ENCODE results near the gene NKAIN2.
"Not testable (repeated sequence)": the region's sequence is repeated elsewhere in the genome, so short reads cannot be mapped to it uniquely, and the experiment has no call there.

The NKAIN2 gene

DNA sequence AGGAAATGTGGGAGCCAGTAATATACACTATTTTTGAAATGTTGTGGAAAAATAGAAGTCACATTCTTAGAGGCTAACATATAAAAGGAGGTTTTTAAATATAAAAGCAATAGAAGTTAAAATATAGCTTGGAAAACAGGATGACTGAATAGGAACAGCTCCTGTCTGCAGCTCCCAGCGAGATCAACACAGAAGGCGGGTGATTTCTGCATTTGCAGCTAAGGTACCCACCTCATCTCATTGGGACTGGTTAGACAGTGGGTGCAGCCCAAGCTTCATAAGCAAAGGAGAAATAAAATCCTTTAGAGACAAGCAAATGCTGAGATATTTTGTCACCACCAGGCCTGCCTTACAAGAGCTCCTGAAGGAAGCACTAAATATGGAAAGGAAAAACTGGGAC, 434.7 kb downstream of the NKAIN2 start:
- not testable (repeated sequence) for H3K9me3 ChIP-seq (ENCODE audit: control insufficient read depth in 2 of 2, low read length in 2 of 2); H3K4me1 ChIP-seq (ENCODE audit: control insufficient read depth, insufficient read depth, low read length); H3K4me3 ChIP-seq (ENCODE audit: low read length in 2 of 2); H3K27ac ChIP-seq (ENCODE audit: low read length); H3K9ac ChIP-seq (ENCODE audit: low read length in 2 of 2); H3K36me3 ChIP-seq (ENCODE audit: control insufficient read depth in 2 of 2, insufficient read depth in 2 of 2, low read length in 2 of 2); H3K27me3 ChIP-seq (ENCODE audit: control insufficient read depth in 1 of 2, insufficient read depth in 2 of 2, low read length in 2 of 2)

DNA sequence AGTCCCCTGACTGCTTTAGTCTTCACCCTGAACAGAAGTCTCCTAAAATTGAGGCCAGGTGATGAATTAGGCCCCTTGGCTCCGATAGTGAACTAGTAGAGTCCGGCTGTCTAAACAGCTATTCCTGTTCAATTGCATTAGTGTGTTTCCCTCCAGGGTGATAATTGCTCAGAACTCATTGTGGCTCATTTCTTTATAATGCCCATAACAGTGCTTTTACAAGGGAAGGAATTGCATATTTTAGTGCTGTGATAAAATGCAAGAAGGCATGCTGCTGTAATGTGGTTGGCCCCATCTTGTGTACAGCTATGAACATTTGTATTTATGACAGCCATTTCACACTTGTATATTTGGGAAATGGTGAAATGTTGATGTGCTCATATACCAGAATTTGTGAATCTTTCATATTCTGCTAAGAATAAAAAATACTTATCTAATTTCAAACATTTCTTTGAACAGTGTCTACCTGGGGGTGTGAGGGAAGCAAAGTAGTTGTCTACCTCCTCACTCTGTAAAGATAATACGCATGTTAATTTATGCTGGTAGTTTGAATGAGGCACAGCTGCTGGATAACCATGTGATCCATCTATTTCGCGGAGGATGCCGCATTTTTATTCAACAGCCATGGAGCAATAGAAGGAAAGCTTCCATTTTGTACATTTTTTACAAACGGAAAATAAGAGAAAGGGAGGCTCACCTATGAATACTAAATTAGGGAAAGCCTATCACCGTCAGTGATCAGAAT, 451.4 kb downstream of the NKAIN2 start:
- no peaks in the 10 kb centered on the region for H3K9me3 ChIP-seq (ENCODE audit: control insufficient read depth in 2 of 2, low read length in 2 of 2)
- H3K4me1 ChIP-seq (ENCODE audit: control insufficient read depth, insufficient read depth, low read length) = no peaks in the 10 kb centered on the region

DNA sequence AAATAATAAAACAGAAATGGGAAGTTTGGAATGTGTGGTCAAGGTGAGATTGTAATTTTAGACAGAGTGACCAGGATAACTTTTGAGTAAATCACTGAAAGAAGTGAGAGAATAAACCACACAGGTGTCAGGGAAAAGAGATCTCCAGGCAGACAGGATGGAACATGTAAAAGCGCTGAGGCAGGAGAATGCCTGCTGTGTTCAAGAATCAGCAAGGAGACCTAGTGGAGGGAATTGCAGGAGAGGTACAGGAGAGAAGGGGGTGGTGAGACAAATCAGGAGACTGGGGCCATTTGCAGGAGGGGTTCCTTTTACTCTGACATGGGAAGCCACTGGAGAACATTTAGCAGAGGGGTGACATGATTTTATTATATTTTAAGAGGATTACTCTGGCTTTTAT, 456.7 kb downstream of the NKAIN2 start:
- Histone ChIP-seq H3K9me3 (ENCODE audit: control insufficient read depth in 2 of 2, low read length in 2 of 2) (no peaks in the 10 kb centered on the region), H3K27me3 (ENCODE audit: control insufficient read depth in 1 of 2, insufficient read depth in 2 of 2, low read length in 2 of 2) (no peaks in the 10 kb centered on the region), H3K4me3 (ENCODE audit: low read length in 2 of 2) (no peak overlapping the region), H3K4me1 (ENCODE audit: control insufficient read depth, insufficient read depth, low read length) (no peaks in the 10 kb centered on the region), H3K36me3 (ENCODE audit: control insufficient read depth in 2 of 2, insufficient read depth in 2 of 2, low read length in 2 of 2) (no peaks in the 10 kb centered on the region), H3K9ac (ENCODE audit: low read length in 2 of 2) (no peak overlapping the region), H3K27ac (ENCODE audit: low read length) (no peak overlapping the region)

More for the DNA sequence above, 451.4 kb downstream of the NKAIN2 start:
- no peak overlapping the region for H3K27ac ChIP-seq (ENCODE audit: low read length)
- no peak overlapping the region for H3K4me3 ChIP-seq (ENCODE audit: low read length in 2 of 2)
- no peaks in the 10 kb centered on the region for H3K27me3 ChIP-seq (ENCODE audit: control insufficient read depth in 1 of 2, insufficient read depth in 2 of 2, low read length in 2 of 2)
- no peak overlapping the region for H3K9ac ChIP-seq (ENCODE audit: low read length in 2 of 2)
- no peaks in the 10 kb centered on the region for H3K36me3 ChIP-seq (ENCODE audit: control insufficient read depth in 2 of 2, insufficient read depth in 2 of 2, low read length in 2 of 2)

DNA sequence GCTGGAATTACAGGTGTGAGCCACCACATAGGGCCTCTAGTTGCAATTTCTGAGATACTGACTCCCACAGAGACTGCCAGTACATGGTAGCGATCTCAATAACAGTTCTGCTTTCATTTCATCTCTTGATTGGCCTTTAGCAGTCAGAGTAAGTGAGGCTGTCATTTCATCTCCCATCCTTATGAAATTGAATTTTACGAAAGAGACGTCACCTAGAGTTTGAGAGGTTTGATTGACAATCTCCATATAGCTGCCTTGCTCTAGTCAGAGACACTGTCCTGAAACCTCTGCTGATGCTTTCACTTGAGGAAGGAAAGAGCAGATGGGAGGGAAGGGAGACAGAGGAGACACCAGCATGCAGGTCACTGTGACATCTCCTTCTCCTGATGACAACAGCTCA, 466.1 kb downstream of the NKAIN2 start:
- H3K36me3 ChIP-seq (ENCODE audit: control insufficient read depth in 2 of 2, insufficient read depth in 2 of 2, low read length in 2 of 2) = no peaks in the 10 kb centered on the region
- H3K9me3 ChIP-seq (ENCODE audit: control insufficient read depth in 2 of 2, low read length in 2 of 2) = peaks cover 0 to 3% of the 10 kb centered on the region in 2 donors
- no peaks in the 10 kb centered on the region for H3K27me3 ChIP-seq (ENCODE audit: control insufficient read depth in 1 of 2, insufficient read depth in 2 of 2, low read length in 2 of 2)
- H3K4me3 ChIP-seq (ENCODE audit: low read length in 2 of 2) = no peak overlapping the region
- no peaks in the 10 kb centered on the region for H3K4me1 ChIP-seq (ENCODE audit: control insufficient read depth, insufficient read depth, low read length)
- H3K9ac ChIP-seq (ENCODE audit: low read length in 2 of 2) = no peak overlapping the region
- no peak overlapping the region for H3K27ac ChIP-seq (ENCODE audit: low read length)

DNA sequence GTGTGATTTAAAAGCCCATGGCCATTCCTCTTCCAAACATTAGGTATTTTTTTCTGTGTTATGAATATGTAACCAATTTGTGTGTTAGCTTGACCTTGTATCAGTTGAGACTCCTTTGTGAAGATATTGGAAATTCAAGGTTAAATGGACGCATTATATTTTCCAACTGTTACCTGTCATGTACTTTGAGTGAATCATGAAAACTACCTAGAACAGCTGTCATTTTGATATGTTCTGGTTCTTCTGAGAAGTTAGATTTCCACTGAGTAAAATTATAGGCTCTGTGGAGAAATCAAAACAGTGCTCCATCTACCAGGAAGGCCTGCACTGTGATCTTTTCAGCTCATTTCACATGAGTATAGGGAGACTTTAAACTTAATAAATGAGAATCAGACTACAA, 470.0 kb downstream of the NKAIN2 start:
- H3K27ac ChIP-seq (ENCODE audit: low read length) = no peak overlapping the region
- H3K4me1 ChIP-seq (ENCODE audit: control insufficient read depth, insufficient read depth, low read length) = no peaks in the 10 kb centered on the region
- H3K4me3 ChIP-seq (ENCODE audit: low read length in 2 of 2) = no peak overlapping the region
- no peaks in the 10 kb centered on the region for H3K27me3 ChIP-seq (ENCODE audit: control insufficient read depth in 1 of 2, insufficient read depth in 2 of 2, low read length in 2 of 2)
- H3K9ac ChIP-seq (ENCODE audit: low read length in 2 of 2) = no peak overlapping the region
- peaks cover 0 to 3% of the 10 kb centered on the region in 2 donors for H3K9me3 ChIP-seq (ENCODE audit: control insufficient read depth in 2 of 2, low read length in 2 of 2)
- no peaks in the 10 kb centered on the region for H3K36me3 ChIP-seq (ENCODE audit: control insufficient read depth in 2 of 2, insufficient read depth in 2 of 2, low read length in 2 of 2)

DNA sequence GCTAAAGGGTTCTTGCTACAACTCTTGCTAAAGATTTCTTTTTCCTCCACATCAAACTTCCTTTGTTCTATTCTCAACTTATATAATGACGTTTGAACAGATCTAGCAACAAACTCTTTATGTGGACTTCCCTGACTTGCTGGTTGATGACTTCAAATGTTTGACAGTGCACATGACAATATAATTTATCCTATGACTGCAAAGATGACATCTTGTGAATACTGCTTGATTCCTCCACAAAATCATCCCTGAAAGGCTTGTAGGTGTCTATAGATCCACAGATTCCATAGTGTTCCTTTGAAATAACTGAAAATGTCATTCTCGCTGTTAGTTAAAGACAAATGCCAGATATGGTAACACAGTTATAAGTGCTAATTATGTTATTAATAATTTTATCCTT, 478.9 kb downstream of the NKAIN2 start:
- Histone ChIP-seq H3K9me3 (ENCODE audit: control insufficient read depth in 2 of 2, low read length in 2 of 2) (no peaks in the 10 kb centered on the region), H3K27ac (ENCODE audit: low read length) (no peak overlapping the region), H3K4me3 (ENCODE audit: low read length in 2 of 2) (no peak overlapping the region), H3K4me1 (ENCODE audit: control insufficient read depth, insufficient read depth, low read length) (no peaks in the 10 kb centered on the region), H3K27me3 (ENCODE audit: control insufficient read depth in 1 of 2, insufficient read depth in 2 of 2, low read length in 2 of 2) (no peaks in the 10 kb centered on the region), H3K9ac (ENCODE audit: low read length in 2 of 2) (no peak overlapping the region), H3K36me3 (ENCODE audit: control insufficient read depth in 2 of 2, insufficient read depth in 2 of 2, low read length in 2 of 2) (no peaks in the 10 kb centered on the region)

DNA sequence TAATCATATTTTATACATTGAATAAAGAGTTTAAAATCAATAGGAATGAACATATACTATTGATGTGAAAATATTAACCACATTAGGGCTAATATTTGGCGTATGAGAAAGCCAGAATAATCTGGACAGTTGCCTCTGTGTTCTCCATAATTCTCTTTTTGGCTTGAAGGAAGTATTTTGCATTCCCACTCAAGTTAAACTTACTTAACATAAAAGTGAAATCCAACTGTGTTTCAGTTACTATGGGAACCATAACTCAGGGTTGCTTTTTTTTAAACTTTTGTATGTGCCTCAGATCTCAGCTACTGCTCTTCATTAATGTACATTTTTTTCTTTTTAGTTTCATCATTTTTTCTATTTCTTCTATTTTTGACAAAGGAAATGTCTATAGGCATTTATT, 479.8 kb downstream of the NKAIN2 start:
- H3K4me1 ChIP-seq (ENCODE audit: control insufficient read depth, insufficient read depth, low read length) = no peaks in the 10 kb centered on the region
- H3K4me3 ChIP-seq (ENCODE audit: low read length in 2 of 2) = no peak overlapping the region
- H3K27ac ChIP-seq (ENCODE audit: low read length) = no peak overlapping the region
- no peak overlapping the region for H3K9ac ChIP-seq (ENCODE audit: low read length in 2 of 2)
- no peaks in the 10 kb centered on the region for H3K36me3 ChIP-seq (ENCODE audit: control insufficient read depth in 2 of 2, insufficient read depth in 2 of 2, low read length in 2 of 2)
- H3K9me3 ChIP-seq (ENCODE audit: control insufficient read depth in 2 of 2, low read length in 2 of 2) = no peaks in the 10 kb centered on the region
- no peaks in the 10 kb centered on the region for H3K27me3 ChIP-seq (ENCODE audit: control insufficient read depth in 1 of 2, insufficient read depth in 2 of 2, low read length in 2 of 2)

DNA sequence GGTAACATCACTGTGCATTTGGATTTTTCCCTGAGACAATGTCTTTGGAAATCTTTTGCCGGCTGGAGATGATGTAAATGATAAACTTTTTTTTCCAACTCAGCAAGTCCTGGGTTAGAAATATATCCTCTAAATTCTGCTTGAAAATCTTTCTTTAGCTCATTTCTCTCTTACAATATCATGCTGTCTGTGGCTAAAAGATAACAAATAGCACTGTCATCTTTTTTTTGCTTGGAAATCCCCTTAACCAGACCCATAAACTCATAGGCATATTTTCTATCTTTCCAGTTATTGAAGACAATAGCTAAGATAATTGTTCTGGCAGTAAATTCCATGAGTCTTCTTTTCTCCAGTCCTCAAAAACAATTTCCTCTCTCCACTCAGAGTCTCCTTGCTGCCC, 481.5 kb downstream of the NKAIN2 start:
- H3K9me3 ChIP-seq (ENCODE audit: control insufficient read depth in 2 of 2, low read length in 2 of 2) = no peaks in the 10 kb centered on the region
- no peaks in the 10 kb centered on the region for H3K27me3 ChIP-seq (ENCODE audit: control insufficient read depth in 1 of 2, insufficient read depth in 2 of 2, low read length in 2 of 2)
- H3K4me1 ChIP-seq (ENCODE audit: control insufficient read depth, insufficient read depth, low read length) = no peaks in the 10 kb centered on the region
- no peaks in the 10 kb centered on the region for H3K36me3 ChIP-seq (ENCODE audit: control insufficient read depth in 2 of 2, insufficient read depth in 2 of 2, low read length in 2 of 2)
- H3K4me3 ChIP-seq (ENCODE audit: low read length in 2 of 2) = no peak overlapping the region
- H3K9ac ChIP-seq (ENCODE audit: low read length in 2 of 2) = no peak overlapping the region
- no peak overlapping the region for H3K27ac ChIP-seq (ENCODE audit: low read length)

DNA sequence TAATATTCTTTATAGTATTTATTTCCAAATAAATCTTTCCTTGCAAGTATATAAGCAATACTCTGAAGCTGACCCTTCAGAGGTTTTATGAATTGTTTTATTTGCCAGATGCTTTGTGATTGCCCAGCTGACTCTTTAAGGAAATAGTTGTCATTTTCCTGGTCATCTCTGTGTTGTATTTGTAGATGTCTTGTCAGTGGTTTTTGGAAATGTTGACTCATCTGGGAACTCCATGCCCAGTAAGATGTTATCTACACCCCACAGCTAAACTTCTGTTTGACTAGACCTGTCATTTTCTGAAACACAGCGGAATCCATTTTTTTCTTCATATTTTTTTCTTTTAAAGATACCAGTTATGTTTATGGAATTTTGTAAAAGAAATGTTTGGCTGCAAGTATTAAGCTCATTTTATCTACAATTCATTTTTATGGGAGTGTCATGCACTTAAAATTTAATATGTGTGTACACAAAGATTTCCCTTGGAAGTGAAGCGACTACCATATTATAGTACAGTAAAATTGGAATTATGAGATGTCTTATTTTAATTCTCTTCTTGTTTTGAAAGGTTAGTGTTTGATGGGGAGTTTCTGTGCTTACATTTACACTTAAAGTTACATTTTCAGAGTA, 491.0 kb downstream of the NKAIN2 start:
- Histone ChIP-seq H3K4me3 (ENCODE audit: low read length in 2 of 2) (no peak overlapping the region), H3K9me3 (ENCODE audit: control insufficient read depth in 2 of 2, low read length in 2 of 2) (no peaks in the 10 kb centered on the region), H3K36me3 (ENCODE audit: control insufficient read depth in 2 of 2, insufficient read depth in 2 of 2, low read length in 2 of 2) (no peaks in the 10 kb centered on the region), H3K9ac (ENCODE audit: low read length in 2 of 2) (no peak overlapping the region), H3K27ac (ENCODE audit: low read length) (no peak overlapping the region), H3K4me1 (ENCODE audit: control insufficient read depth, insufficient read depth, low read length) (no peaks in the 10 kb centered on the region), H3K27me3 (ENCODE audit: control insufficient read depth in 1 of 2, insufficient read depth in 2 of 2, low read length in 2 of 2) (no peaks in the 10 kb centered on the region)

DNA sequence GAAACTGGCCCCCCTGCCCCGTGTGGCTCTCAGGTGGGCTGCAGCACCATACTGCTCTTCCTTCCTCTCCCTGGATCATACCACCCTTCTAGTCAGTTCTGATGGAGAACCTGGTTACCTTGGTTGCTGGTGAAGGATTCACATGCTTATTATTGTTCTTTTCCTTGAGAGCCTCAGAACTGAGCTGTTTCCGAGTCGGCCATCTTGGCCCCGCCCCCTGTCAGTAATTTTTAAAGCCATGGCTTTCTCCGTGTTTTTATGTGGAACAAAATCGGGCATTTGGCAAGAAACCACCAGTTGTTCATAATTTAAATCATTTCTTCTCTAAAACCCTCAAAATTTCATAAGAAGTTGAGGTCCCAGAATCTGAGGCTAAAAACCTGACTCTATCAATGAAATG, 493.8 kb downstream of the NKAIN2 start:
- H3K4me3 ChIP-seq (ENCODE audit: low read length in 2 of 2) = no peak overlapping the region
- H3K9me3 ChIP-seq (ENCODE audit: control insufficient read depth in 2 of 2, low read length in 2 of 2) = no peaks in the 10 kb centered on the region
- no peaks in the 10 kb centered on the region for H3K36me3 ChIP-seq (ENCODE audit: control insufficient read depth in 2 of 2, insufficient read depth in 2 of 2, low read length in 2 of 2)
- no peak overlapping the region for H3K9ac ChIP-seq (ENCODE audit: low read length in 2 of 2)
- no peaks in the 10 kb centered on the region for H3K4me1 ChIP-seq (ENCODE audit: control insufficient read depth, insufficient read depth, low read length)
- no peak overlapping the region for H3K27ac ChIP-seq (ENCODE audit: low read length)
- H3K27me3 ChIP-seq (ENCODE audit: control insufficient read depth in 1 of 2, insufficient read depth in 2 of 2, low read length in 2 of 2) = no peaks in the 10 kb centered on the region

DNA sequence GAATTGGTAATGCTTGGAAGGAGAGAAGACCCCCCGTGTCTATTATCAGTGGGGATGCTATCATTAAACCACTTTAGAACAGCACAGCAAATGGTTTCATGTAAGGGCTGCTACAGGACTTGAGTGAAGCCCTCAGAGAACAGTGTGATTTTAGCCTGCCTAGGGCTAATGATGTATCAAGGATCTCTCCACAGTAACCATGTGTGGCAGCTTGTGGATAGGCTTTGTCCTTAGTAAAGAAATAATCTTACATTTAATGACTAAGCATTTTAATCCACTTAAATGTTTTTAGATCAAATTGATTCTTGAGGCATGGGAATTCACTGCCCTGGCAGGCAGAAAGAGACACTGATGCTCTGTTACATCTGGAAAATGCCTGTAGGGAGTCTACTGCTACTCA, 495.1 kb downstream of the NKAIN2 start:
- Histone ChIP-seq H3K27ac (ENCODE audit: low read length) (no peak overlapping the region), H3K36me3 (ENCODE audit: control insufficient read depth in 2 of 2, insufficient read depth in 2 of 2, low read length in 2 of 2) (no peaks in the 10 kb centered on the region), H3K4me3 (ENCODE audit: low read length in 2 of 2) (no peak overlapping the region), H3K27me3 (ENCODE audit: control insufficient read depth in 1 of 2, insufficient read depth in 2 of 2, low read length in 2 of 2) (no peaks in the 10 kb centered on the region), H3K4me1 (ENCODE audit: control insufficient read depth, insufficient read depth, low read length) (no peaks in the 10 kb centered on the region), H3K9me3 (ENCODE audit: control insufficient read depth in 2 of 2, low read length in 2 of 2) (no peaks in the 10 kb centered on the region), H3K9ac (ENCODE audit: low read length in 2 of 2) (no peak overlapping the region)
